ENCODE measurements around the gene PCLAF. TPM values are rescaled to one million over a fixed set of nuclear protein-coding genes. Genes with fewer than 3 reads are reported as not detected.

Gene PCLAF
- total RNA-seq, 1 donor from 2014 or later: 6.6 TPM

- Mint-ChIP-seq H3K4me3 (ENCODE audit: unreplicated experiment) (no peak overlapping the region), H3K9me3 (ENCODE audit: low read depth) (no peaks in the 10 kb centered on the region), H3K4me1 (ENCODE audit: low read depth) (no peaks in the 10 kb centered on the region), H3K27ac (ENCODE audit: unreplicated experiment) (no peak overlapping the region), H3K27me3 (ENCODE audit: low read depth) (no peaks in the 10 kb centered on the region), H3K36me3 (ENCODE audit: low read depth) (no peaks in the 10 kb centered on the region)
- DNase-seq (ENCODE audit: low spot score): no peak
- no peak for TF ChIP-seq CTCF (IDR thresholded peaks at IDR 0.05)
These were observed 56.9 kb downstream of the PCLAF start for GRCh38 chr15:64324165-64324877.

- peak overlapping the region; percentile 89 for H3K27ac Mint-ChIP-seq (ENCODE audit: unreplicated experiment)
- peaks cover 4% of the 10 kb centered on the region for H3K9me3 Mint-ChIP-seq (ENCODE audit: low read depth)
- no peak for DNase-seq (ENCODE audit: low spot score)
- peaks cover 19% of the 10 kb centered on the region for H3K4me1 Mint-ChIP-seq (ENCODE audit: low read depth)
- no peaks in the 10 kb centered on the region for H3K36me3 Mint-ChIP-seq (ENCODE audit: low read depth)
- no peaks in the 10 kb centered on the region for H3K27me3 Mint-ChIP-seq (ENCODE audit: low read depth)
- H3K4me3 Mint-ChIP-seq (ENCODE audit: unreplicated experiment): no peak overlapping the region
- no peak for TF ChIP-seq CTCF (IDR thresholded peaks at IDR 0.05)
These were observed 66.0 kb downstream of the PCLAF start for GRCh38 chr15:64315216-64315615.

- Mint-ChIP-seq H3K9me3 (ENCODE audit: low read depth) (peaks cover 4% of the 10 kb centered on the region), H3K4me3 (ENCODE audit: unreplicated experiment) (no peak overlapping the region), H3K36me3 (ENCODE audit: low read depth) (no peaks in the 10 kb centered on the region), H3K4me1 (ENCODE audit: low read depth) (peaks cover 19% of the 10 kb centered on the region), H3K27ac (ENCODE audit: unreplicated experiment) (peak overlapping the region; percentile 89), H3K27me3 (ENCODE audit: low read depth) (no peaks in the 10 kb centered on the region)
- no peak for TF ChIP-seq CTCF (IDR thresholded peaks at IDR 0.05)
- no peak for DNase-seq (ENCODE audit: low spot score)
These were observed 66.8 kb downstream of the PCLAF start for GRCh38 chr15:64314456-64314855.

Other genes starting within 250 kb of the PCLAF start
- gene SNX22, start 229.7 kb downstream of the PCLAF start, total RNA-seq: 0.15 to 0.28 TPM (median 0.27 TPM) in 3 replicates
- gene PPIB, start 218.4 kb downstream of the PCLAF start, total RNA-seq: 706 to 1,018 TPM (median 713 TPM) in 3 replicates
- gene CSNK1G1, start 25.3 kb downstream of the PCLAF start, total RNA-seq: 19.5 to 24.6 TPM (median 20.1 TPM) in 3 replicates
- gene TRIP4, start 6.4 kb upstream of the PCLAF start, total RNA-seq: 24.7 to 28.8 TPM (median 24.7 TPM) in 3 replicates
- 24.1 to 27.2 TPM (median 24.2 TPM) in 3 replicates for gene ZNF609, start 79.1 kb upstream of the PCLAF start, total RNA-seq